SIG-M5 treated with dmso at 0.1 percent for 504 hours (cell line): Measurements from ENCODE around the gene TNFSF10.
A peak's percentile ranks its signal among the peaks of the same experiment; 100 is the strongest.

Experiments used
- DNase-seq: peaks from one replicate; lab custom pipeline; 2025; ENCODE audit not compliant: unreplicated experiment; lab: John Stamatoyannopoulos, UW

The TNFSF10 gene

DNA sequence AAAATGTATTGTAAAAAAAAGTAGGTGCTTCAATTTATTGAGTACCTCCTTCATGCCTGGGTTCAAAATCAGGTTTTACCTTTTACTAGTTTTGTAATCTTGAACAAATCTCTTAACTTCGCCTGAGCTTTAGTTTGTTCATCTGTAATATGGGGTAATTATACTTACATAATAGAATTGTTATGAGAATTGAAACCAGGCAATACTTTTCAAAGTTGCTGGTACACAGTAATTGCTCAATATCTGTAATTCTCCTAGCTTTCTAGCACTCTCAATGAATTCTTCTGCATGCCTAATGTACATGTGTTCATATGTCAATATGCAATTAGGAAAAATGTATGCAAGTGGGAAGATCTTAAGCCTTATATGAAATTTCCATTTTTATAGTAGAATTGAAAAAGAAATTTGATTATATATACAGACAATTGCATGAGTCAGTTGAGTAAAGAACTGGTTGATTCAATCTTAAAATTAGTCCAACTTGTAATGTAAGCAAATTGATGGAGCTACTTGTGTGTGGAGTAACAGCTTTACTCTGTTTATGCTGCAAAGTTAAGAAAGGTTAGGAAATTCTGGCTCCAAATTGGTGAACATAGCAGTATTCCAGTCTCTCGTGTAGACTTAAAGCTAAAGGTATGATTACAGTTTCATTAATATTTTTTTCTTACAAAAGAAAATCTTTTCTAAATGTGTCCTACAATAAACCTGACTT is 4.1 kb downstream of the TNFSF10 start:
- peak; percentile 44 for DNase-seq

DNA sequence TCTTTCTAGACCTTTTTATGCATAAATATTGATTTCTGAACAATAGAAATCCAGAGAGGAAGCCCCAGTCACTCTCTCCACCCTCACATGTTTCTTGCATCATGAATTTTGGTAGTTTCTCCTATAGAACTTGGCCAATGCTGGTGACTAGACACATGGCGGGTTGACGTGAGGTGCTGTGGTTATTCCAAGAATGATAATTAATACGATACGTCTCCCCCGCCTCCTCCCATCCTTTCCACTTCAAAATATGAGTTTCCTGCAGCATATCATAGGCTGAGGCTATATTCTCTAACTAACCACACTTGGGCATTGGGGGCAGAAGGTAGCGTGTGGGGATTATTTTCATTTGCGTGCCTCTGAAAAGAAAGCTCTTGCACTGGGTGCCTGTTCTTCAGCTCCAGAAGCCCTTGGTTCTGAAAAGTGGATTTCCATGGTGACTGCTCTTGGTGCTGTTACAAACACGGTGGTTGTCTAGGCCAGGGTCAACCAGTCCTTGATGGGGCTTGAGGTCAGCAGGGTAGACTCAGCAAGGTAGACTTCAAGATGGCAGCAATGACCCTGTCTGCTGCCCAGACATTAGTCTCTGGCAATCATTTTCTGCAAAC is 5.3 kb downstream of the TNFSF10 start:
- no peak for DNase-seq

DNA sequence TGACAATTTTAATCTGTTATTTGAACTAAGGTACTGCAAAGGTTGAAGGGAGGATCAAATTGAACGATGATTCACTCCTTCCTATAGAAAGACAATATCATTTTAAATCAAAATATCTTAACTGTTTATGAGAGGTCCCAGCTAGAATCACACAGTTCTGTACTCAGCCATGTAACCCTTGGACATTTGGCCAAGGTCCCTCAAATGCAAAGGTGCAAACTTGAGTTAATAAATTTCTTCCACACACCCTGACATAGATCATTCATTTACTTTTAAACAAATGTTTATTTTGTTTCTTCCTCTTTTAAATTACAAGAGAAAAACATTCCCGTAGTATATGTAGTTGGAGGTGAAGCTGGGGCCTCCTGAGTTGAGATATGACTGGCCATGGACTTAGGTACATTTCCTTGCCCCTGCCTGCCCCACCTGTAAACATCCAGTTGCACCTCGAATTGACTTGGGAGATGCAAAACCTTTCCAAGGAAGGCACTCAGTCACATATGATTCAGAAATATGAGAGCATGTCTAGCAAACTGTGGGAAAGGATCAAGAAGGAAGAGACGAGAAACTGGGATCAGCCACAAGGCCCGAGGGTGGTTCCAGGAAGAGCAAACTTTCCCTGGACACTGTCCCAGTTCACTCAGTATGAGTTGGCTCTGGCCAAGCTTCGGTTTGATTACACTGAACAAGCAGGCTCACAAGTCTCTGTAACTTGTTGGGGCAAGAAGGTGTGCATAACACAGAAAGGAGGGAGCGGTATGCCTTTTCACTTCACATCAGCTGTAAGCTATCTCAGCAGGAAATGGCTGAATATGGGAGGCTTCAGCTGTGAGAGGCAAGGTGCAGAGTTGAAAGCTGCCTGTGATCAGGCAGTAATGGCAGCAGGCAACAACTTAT is 6.7 kb downstream of the TNFSF10 start:
- no peak for DNase-seq

DNA sequence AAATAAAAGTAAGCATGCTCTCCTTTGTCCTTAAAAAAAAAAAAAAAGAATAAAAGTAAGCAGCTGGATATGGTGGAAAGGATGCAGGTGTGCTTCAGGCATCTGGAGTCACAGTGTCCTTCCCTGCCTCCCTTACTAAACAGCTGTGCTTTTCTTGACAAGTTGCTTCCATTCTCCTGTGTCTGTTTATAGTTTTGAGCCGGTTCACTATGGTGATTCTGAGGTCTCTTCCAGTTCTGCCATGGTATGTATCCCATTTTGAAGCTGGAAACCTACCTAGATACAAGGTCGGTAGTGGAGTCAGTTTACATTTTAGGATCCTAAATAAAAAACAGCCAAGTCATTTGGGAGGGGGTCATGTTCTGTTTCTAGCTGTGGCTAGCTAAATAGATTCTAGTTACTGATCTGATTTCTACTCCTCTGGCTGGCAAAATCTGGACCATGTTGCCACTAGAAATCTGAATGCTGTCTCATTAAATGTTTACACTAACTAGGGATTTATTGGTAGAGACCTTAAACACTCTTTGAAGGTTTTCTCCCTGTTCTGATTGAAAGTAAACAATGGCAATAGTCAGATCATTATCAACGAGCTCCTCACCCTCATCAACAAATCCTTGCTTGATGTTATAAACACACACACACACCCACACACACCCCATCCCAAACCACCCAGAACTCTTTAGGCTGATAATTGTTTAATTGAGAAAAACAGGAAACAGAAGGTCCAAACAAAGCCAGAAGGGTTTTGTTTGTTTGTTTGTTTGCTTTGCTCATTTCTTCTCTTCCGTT is 7.9 kb downstream of the TNFSF10 start:
- DNase-seq: no peak

DNA sequence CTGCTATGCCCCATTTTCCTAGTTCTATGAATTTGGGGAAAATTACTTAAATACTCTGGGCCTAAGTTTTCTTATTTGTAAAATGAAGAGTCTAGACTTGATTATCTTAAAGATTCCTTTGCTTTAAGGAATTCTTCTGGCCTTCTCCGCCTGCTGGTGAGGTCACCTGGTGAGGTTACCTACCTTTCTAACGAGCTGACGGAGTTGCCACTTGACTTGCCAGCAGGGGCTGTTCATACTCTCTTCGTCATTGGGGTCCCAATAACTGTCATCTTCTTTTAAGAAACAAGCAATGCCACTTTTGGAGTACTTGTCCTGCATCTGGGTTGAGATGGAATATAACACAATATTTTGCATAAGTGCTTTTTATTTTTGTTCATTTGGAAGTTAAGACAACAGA is 8.6 kb downstream of the TNFSF10 start:
- DNase-seq: no peak

DNA sequence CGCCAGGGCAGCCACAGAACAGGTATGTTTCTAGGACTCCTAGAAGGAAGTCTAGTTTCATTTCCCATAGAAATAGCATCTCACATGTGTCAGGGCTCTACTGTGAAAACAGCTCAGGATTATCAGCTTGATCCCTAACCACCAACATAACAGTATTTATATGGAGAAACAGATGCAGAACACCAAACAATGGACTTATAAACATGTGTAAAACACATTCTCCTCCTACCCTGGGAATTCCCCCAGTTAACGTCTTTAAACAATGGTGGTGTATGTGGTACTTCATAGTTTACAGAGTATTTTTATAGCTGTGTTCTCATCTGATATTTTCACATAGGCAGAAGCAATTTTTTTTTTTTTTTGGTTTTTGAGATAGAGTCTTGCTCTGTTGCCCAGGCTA is 9.7 kb downstream of the TNFSF10 start:
- DNase-seq: no peak

DNA sequence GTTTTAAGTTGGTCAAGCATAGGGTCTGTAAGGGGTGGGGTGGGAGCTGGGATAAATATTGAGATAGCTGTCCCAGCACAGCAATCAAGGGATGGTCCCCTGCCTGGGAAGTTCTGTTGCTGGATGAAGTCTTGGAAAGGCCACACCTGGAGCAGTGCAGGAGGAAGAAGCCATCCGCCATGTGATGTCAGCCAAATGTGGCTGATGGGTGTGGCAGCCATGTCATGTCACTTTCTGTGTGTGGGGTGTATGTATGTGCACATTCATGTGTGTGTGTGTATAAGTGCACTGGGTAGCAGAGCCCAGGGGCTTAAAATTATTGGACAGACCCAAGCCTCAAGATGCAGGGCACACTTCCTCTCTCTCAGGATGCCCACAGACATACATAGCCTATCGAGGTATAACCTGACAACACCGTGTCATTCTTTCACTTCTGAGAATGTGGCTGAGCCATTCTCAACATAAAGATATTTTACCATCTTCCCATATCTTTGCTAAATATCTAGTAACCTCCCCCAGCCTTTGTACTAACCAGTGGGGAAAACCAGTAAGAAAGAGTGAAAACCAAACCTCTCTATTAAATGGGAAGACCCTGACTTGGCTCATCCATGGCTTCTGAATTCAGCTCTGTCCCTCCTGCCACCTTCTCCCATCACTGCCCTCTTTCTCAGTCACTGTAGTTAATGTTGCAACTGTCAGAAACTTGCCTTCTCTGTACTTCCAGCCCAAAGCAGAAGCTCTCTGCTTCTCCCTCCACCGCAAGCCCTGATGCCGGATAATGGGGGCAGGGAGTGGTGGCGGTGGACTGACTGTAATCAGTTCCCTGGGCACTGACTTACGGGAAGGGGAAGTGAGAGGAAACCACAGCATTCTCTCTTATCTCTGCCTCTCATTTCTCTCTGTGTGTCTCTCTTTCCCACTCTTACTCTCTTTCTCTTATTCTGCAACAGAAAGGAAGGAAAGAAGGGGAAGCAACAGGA is 11.2 kb downstream of the TNFSF10 start:
- DNase-seq: peak; percentile 97

DNA sequence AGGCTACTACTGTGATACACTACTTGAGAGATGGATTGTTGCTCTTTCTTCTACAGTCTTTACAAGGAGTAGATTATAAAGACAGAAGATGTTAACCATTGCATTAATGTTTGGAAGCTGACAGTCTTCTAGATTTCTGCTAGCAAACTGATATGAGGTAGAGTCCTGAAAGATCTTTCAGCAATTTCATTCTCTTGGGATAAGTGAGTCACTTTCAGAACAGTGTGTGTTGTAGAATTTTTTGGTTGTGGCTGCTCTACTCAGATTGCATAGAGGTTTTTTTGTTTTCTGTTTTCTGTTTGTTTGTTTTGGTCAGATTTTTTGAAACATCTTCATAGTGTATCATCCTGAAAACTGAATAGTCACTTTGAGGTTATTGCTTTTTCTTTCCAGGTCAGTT is 17.1 kb downstream of the TNFSF10 start:
- no peak for DNase-seq

DNA sequence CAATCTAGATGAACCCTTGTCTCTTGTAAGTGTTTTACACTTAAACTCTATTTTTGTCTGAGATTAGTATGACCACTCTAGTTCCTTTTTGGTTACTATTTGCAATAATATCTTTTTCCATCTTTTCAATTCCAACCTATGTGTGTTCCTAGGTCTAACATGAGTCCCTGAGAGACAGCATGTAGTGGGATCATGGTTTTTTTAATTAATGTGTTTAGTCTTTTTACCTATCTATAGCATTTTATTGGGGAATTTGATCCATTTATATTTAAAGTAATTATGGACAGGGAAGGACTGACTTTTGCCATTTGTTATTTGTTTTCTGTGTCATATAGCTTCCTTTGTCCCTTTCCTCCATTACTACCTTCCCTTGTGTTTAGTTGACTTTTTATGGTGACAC is 21.7 kb downstream of the TNFSF10 start:
- DNase-seq: no peak

DNA sequence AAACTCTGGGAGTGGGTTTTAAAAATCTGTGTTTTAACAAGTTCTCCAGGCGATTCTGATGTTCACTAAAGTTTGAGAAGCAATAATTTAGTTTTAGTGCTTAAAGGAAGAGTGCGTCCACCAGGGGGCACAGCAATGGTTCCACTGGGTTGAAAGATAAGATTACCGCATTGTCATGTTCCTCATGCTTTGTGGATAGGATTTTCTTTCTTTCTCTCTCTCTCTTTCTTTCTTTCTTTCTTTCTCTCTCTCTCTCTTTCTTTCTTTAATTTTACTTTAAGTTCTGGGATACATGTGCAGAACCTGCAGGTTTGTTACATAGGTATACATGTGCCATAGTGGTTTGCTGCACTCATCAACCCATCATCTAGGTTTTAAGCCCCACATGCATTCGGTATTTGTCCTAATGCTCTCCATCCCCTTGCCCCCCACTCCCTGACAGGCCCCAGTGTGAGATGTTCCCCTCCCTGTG is 33.0 kb downstream of the TNFSF10 start:
- peak; percentile 78 for DNase-seq

DNA sequence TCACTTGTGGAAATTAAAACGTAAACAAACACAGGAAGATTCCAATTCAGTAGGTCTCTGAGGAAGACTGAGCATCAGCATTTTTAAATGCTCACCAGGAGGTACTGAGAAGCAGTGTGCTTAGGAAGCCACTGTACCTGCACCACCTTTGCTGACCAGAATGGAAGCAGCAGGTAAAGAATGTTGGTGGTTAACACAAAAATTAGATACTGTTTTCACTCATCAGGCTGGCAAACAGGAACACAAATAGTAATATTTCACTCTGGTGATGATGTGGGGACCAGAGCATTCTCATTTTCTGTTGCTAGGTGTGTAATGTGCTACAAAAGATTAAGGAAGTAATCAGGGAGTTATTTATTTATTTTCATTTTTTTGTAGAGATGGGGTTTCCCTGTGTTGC is 45.1 kb downstream of the TNFSF10 start:
- no peak for DNase-seq

DNA sequence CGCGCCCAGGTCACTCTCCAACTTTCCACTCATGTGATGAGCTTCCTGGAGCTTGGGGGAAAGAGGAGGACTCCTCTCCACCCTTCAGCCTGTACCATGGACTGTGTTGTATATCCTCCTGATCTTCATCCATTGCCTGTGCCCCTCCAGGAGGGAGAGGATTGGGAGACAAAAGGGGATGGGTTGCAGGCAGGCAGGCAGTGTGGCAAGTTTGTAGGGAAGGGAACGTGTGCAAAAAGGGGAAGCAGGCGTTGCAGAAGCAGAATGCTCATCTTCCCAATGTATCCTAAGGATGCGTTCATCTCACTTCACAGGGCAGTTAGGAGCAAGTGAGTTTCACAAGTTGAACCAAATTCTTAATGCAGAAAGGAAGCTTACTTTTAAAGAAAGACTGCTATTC is 46.9 kb downstream of the TNFSF10 start:
- peak; percentile 50 for DNase-seq

DNA sequence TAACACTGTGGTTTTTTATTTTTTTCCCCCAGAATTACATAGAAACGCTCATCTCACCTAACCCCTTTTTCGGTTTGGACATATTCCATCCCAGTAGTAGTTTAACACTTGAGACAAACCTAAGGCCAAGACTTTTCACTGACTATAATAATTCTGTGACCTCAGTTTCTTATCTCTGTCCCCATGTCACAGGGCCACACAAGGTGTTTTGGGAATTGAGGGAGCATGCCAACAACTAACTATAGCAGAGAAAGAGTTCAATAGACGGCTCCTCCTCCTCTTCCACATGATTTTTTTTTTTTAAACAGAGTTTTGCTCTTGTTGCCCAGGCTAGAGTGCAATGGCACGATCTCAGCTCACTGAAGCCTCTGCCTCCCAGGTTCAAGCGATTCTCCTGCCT is 47.5 kb downstream of the TNFSF10 start:
- DNase-seq: no peak

DNA sequence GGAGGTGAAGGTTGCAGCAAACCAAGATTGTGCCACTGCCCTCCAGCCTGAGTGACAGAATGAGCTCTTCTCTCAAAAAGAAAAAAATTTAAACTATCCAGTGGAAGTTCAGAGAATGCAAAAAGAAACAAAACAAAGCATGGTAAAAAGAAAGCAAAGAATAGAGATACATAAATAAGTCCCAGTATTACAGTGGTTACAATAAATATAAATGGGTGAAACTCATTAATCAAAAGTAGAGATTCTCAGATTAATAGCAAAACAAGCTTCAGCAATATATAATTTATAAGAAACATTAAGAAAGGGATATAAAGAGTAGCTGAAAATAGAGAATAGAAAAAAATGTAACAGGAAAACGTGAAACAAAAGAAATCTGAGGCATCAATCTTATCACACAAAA is 51.3 kb downstream of the TNFSF10 start:
- no peak for DNase-seq

DNA sequence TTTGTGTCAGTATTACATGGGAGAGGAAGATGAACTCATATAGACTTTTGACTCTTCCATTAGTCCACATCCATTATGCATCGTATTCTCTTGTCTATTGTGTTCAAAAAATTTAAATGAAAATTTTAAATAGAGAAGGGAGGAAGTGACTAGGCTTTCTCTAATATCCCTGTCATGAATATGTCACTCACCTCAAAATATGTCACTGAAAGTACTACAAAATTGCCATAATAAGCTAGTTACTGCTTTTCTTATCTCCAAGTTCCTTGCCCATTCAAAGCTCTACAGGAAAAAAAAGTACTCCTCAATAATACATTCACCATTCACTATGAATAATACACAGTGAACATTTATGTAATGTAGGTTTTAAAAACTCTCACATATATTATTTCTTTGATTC is 52.6 kb downstream of the TNFSF10 start:
- DNase-seq: no peak

DNA sequence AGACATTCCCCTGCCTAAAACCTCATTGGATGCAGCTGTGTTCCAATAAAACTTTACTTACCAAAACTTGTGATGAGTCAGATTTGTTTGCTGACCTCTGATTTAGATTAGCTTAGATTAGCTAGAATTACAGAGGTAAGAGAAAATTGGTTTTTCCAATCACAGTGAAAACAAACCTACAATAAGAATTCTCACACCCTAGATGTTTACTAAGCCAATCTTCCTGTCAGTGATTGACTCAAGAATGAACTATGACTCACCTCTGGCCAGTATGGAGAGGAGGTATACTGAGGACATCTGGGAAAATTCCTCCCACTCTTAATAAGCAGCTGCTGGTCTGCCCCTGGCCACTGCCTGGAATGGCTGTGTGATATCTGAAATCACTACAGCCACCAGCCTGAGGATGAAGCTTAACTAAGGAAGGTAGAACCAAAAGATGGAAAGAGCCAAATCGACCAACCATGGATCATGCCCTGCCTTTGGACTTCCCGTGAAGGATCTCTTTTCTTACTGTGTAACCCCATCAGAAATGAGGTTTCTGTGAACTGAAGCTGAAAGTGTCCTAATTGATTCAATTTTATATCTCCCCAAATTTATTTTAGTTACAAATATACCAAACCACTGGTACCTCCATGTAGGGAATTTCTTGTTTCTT is 55.9 kb downstream of the TNFSF10 start:
- no peak for DNase-seq

DNA sequence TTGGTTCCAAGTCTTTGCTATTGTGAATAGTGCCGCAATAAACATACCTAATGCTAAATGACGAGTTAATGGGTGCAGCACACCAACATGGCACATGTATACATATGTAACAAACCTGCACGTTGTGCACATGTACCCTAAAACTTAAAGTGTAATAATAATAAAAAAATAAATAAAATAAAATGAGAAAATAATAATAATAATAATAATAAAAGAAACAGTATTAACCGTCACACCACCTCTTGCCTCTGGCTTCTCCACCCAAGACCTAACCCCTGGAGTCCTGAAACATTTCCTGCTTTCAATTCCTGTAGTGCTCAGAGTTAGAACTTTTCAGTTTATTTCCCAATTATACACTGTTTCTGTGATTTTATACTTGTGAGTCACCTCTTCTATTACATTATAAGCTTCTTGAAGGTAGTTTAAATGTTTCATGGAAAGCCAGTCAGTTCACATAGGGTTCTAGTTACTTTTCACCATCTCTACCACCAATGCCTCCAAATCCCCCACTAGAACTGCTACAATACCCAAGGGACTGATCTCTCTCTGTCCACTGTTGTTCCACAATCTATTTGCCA is 56.6 kb downstream of the TNFSF10 start:
- no peak for DNase-seq

DNA sequence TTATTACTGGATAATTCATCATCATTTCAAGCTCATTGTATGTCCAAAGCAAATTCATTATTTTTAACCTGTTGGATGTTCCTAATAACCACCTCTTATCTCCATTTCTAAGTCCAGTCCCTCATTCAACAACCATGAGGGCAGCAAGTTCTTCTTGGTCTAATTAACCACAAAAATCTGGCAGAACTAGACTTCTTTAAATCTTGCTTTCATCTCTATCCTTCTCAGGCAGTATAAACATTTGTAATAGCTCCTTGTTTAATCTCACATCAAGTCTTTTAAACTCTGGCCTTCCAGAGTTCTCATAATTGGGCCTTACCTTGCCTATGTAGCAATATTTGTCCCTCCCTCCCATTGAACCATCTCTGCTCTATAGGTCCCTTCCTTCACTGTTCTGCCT is 57.9 kb downstream of the TNFSF10 start:
- peak; percentile 25 for DNase-seq

DNA sequence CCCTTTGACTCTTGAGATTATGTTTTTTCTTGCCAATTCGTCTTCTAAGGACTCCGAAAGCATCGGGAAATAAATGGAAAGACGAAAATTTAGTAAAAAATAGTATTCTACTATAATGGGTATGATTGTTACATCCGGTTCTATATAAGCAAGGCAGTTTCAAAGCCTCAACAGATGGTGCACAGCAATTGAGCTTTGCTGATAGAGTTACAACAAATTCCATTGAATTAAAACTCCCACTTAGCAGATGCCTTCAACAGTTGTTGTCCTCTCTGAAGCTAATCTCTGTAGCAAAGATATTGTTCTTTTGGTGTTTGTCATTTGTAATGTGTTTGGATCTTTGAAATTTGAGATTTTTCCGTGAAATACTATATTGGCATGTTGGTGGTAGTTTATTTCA is 58.9 kb downstream of the TNFSF10 start:
- DNase-seq: no peak
